Left lobe of liver (tissue), 2 donors: ENCODE data around the gene DGAT2. TPM values are rescaled to one million over a fixed set of nuclear protein-coding genes. Genes with fewer than 3 reads are reported as not detected.

ENCODE experiments used
- ATAC-seq: fragments of 200-7000 bp; cut with Tn5 transposase; one replicate; pipeline ENCODE4 v1.9.1; 2020; ENCODE audit warnings: mild to moderate bottlenecking, moderate library complexity
- DNase-seq: peaks from one replicate; pipeline ENCODE4 v3.0.0-alpha.2; 2020; ENCODE audit warnings: low spot score
- total RNA-seq: library from RNA; stranded (reverse); gene quantifications from one replicate; pipeline ENCODE4 v1.2.1, GENCODE V29; 2021
- donor health status: DM: no; HTN: no; CAD: no; lungs with moderate emphysema.
- donor health status: DM: no; HTN: yes; CAD: no.

DGAT2 gene
- total RNA-seq, 1 donor from 2014 or later: 172 TPM

GRCh38 chr11:75797792-75798191 lies 29.2 kb downstream of the DGAT2 start:
- DNase-seq (no peak), ATAC-seq (no peak)

- ATAC-seq (no peak), DNase-seq (no peak)
These were observed 31.6 kb downstream of the DGAT2 start for GRCh38 chr11:75800136-75800675.

- DNase-seq (no peak), ATAC-seq (no peak)
These were observed 32.3 kb downstream of the DGAT2 start for GRCh38 chr11:75800728-75801361.

GRCh38 chr11:75801362-75802020 lies 32.9 kb downstream of the DGAT2 start:
- peak; percentile 6 for ATAC-seq
- no peak for DNase-seq

GRCh38 chr11:75802021-75802912 lies 33.7 kb downstream of the DGAT2 start:
- ATAC-seq: peak; percentile 38
- DNase-seq: no peak

- peak; percentile 89 for ATAC-seq
These were observed 34.6 kb downstream of the DGAT2 start for GRCh38 chr11:75802913-75803820.

GRCh38 chr11:75809111-75809510 lies 40.5 kb downstream of the DGAT2 start:
- no peak for DNase-seq

More at GRCh38 chr11:75802913-75803820, 34.6 kb downstream of the DGAT2 start:
- no peak for DNase-seq

GRCh38 chr11:75809991-75810390 lies 41.4 kb downstream of the DGAT2 start:
- ATAC-seq: no peak

More at GRCh38 chr11:75809111-75809510, 40.5 kb downstream of the DGAT2 start:
- no peak for ATAC-seq

GRCh38 chr11:75810637-75811390 lies 42.2 kb downstream of the DGAT2 start:
- no peak for DNase-seq

More at GRCh38 chr11:75809991-75810390, 41.4 kb downstream of the DGAT2 start:
- DNase-seq: no peak

GRCh38 chr11:75811485-75811884 lies 42.9 kb downstream of the DGAT2 start:
- ATAC-seq: no peak
- no peak for DNase-seq

More at GRCh38 chr11:75810637-75811390, 42.2 kb downstream of the DGAT2 start:
- no peak for ATAC-seq

- DNase-seq (no peak), ATAC-seq (no peak)
These were observed 44.0 kb downstream of the DGAT2 start for GRCh38 chr11:75812542-75813040.

GRCh38 chr11:75813124-75813523 lies 44.5 kb downstream of the DGAT2 start:
- no peak for DNase-seq
- ATAC-seq: no peak

GRCh38 chr11:75813622-75814039 lies 45.1 kb downstream of the DGAT2 start:
- DNase-seq: no peak
- no peak for ATAC-seq

- ATAC-seq (peak; percentile 48), DNase-seq (no peak)
These were observed 45.7 kb downstream of the DGAT2 start for GRCh38 chr11:75814363-75814676.

GRCh38 chr11:75814677-75815344 lies 46.2 kb downstream of the DGAT2 start, which contains the start of gene UVRAG:
UVRAG (plus strand) TSS chr11:75815210; CDS start chr11:75815408, 198 bp downstream.
- DNase-seq (peak; percentile 99), ATAC-seq (peak; percentile 92)

- DNase-seq: no peak
- ATAC-seq: peak; percentile 39
These were observed 47.0 kb downstream of the DGAT2 start for GRCh38 chr11:75815345-75816168.

GRCh38 chr11:75816561-75817239 lies 48.1 kb downstream of the DGAT2 start:
- ATAC-seq: no peak
- DNase-seq: no peak
